CD1c-positive myeloid dendritic cell (primary cell): ENCODE measurements around the gene LTA.
"Not testable (repeated sequence)": the region's sequence is repeated elsewhere in the genome, so short reads cannot be mapped to it uniquely, and the experiment has no call there.

Source experiments
- DNase-seq: peaks from one replicate; pipeline ENCODE4 v3.0.0-alpha.2; 2016; ENCODE audit errors: extremely low spot score

LTA gene

DNA sequence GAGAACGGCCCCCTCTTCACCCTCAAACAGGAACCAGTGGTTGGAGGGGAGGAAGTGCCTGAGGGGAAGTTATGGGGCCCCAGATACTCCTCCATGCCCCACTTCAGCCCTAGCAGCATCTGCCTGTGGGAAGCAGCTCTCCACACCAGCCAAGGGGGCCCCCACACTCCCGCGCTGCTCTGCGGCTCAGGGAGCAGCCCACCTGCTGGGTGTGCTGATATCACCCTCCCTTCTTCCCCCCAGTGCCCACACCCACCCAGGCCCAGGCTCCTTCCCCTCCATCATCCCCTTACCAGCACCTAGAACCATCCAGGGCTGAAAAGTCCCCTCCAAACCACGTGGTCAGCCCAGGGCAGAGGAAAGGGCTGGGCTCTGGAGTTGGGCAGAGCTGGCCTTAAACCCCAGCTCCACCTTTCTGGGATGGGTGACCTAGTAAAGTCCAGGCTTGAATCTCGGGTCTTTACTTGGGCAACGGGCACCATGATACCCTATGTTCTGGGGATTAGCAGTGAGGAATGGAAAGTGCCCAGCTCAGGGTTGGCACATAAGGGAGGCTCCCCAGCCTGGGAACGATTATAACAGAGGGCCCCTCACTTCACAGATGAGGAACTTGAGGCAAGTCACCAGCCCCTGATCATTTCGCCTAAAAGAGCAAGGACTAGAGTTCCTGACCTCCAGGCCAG, 14.7 kb downstream of the LTA start:
- DNase-seq, result peak; percentile 81

- DNase-seq, result peak; percentile 24
Observed at GRCh38 chr6:31587791-31588777, 16.0 kb downstream of the LTA start.

DNA sequence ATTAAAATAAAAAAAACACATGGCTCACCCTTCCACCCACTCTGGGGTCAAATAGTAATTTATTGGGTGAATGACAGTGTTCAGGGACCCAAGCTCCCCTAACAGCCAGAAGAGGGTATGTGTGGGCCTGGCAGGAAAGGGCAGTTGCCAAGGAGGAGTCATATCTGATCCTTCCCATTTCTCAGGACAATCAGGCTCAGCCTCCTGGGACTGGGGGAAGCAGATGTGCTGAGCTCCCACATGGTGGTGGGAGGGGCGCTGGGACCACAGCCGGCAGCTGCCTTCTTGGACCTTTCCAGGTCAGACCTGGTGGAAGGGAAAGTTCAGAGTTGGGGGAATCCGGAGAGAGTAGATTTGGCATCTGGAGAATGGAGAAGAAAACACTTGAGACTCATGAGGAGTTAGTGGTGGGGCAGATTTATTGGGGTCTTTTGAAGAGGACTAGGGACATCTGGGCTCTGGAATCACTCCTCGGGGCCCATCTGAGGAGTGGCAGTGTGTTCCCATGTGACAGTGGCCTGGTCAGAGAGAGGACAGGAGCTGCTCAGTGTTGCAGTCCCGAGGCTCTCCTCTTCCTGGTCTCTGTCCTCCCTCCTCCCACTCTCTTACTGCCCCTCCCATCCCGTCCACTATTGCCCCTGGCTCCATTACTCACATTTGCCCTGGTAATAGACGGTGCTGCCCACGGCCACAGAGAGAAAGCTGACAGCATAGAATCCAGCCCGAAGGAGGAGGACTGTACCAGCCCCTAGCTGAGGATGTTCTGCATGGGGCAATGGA, 17.0 kb downstream of the LTA start:
- DNase-seq, result peak; percentile 62

- not testable (repeated sequence) for DNase-seq
Observed at GRCh38 chr6:31590691-31591090, 18.6 kb downstream of the LTA start.

DNA sequence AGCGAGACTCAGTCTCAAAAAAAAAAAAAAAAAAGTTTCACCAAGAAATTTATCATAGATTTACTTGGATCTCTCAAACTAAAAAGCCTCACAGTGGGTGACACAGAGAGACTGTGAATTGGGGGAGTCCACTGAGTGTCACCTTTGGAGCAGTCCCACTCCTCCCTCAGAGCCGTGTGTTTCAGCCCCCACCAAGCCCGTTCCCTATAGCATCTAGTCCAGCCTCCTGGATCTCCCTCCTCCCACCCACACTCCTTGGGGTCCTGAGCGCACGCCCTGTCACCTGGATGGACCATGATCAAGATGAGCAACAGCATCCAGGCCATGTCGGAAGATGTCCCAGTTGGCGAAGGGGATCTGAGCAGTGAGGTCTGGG, 20.3 kb downstream of the LTA start:
- DNase-seq, result no peak

DNA sequence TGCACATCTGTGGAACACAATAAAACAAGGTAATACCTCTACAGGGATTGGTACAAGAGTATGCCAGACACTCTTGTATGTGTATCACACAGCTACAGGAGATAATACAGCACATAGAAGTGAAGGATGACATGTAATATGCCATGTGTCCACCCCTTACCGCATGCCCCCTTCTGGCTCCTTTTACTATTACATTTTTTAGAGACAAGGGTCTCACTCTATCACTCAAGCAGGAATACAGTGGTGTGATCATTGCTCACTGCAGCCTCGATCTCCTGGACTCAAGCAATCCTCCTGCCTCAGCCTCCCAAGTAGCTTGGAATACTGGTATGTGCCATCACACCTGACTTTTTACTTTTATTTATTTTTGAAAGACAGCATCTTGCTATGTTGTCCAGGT, 24.9 kb downstream of the LTA start:
- DNase-seq, result peak; percentile 68

DNA sequence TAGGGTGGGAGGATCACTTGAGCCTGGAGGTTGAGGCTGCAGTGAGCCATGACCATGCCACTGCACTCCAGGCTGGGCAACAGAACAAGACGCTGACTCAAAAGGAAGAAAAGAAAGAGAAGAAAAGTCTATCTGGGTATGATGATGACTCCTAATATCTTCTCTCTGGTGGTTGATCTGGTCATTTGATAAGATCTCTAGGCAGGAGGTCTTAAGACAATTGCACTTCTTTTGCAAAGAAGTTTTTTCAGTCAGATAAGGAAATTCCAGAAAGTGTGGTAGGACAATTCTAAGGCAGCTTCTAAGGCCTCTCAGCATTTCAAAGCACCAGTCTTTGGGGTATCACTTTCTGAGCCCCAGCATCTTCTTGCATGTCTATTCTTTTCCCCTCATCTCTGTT, 35.2 kb downstream of the LTA start:
- no peak for DNase-seq

GRCh38 chr6:31609519-31610406, 37.7 kb downstream of the LTA start:
- no peak for DNase-seq

DNA sequence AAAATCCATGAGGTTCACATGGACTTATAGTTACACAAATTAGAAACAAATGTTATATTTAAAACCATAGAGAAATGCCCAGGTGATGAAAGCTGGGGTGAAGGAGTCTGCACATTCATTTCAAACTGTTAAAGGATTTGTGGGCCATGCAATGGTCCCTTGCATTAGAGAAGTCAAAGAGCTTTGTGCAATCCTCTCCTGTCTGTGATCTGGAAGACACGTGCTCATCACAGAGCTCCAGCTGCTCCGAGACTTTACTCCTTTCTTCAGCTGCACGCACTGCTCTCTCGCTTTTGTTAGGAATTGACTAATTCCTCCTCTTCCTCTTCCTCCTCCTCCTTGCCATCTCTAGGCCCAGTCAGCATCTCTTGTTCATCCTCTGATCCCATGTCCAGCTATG, 38.9 kb downstream of the LTA start:
- DNase-seq, result no peak

- peak; percentile 76 for DNase-seq
Observed at GRCh38 chr6:31614075-31614619, 42.1 kb downstream of the LTA start.

DNA sequence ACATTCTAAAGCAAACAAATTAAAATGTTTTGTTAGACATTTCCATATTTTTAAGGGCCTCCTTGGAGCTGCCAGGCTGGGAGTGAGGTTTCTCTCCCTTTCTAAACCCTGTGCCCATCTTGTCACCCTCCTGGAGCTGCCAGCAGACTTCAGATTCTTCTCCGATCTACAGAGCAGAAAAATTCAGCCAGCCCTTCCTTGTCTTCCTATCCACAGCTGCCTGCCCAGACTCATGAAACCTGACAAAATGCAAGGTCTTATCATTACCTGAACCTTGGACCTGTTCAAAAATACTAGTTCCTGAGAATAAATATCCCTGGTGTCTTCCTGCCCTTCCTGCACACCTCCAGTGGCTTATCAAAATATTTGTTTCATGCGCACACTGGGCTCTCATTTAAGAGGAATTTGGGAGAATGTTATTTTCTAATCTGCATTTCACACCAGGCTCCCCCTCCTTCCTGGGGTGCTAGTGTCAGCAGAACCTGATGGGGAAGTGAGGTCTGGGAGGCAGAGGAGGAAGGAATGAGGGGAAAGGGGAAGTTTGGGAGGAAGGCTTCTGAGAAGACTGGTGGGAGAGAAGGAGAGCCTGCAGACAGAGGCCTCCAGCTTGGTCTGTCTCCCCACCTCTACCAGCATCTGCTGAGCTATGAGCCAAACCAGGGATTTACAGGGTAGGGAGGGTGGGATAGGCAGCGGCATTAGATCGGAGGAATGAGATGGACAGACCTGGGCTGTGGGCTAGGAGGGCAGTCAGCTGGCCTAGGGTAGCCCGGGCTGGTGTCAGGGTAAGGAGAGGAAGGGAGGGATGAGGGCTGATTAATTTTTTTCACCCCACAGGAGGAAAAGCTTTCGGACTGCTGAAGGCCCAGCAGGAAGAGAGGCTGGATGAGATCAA, 42.8 kb downstream of the LTA start, which contains the start of gene AIF1:
Gene AIF1 (plus strand): TSS at position 551 of the 895 bp plus-strand sequence. CDS start 96 bp downstream, at position 647.
- peak; percentile 78 for DNase-seq

DNA sequence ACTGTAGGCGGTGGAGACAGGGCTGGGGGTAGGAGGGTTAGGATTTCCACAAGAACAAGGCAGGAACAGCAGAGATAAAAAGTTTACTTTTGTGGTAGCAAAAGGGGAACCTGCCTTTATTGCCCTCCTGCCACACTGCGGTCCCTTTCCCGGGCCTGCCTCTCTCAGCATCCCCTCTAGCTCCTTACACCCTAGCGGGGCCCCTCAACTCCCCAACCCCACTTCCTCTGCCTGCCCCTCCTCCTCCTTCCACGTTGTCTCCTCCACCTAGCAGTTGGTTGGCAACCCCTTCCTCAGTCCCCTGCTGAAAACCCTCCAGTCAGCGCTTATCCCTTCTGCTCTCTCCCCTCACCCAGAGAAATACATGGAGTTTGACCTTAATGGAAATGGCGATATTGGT, 43.7 kb downstream of the LTA start:
- DNase-seq, result peak; percentile 34

- no peak for DNase-seq
Observed at GRCh38 chr6:31617010-31617409, 44.9 kb downstream of the LTA start.

- DNase-seq, result peak; percentile 99
Observed at GRCh38 chr6:31619805-31620585, 47.9 kb downstream of the LTA start.

DNA sequence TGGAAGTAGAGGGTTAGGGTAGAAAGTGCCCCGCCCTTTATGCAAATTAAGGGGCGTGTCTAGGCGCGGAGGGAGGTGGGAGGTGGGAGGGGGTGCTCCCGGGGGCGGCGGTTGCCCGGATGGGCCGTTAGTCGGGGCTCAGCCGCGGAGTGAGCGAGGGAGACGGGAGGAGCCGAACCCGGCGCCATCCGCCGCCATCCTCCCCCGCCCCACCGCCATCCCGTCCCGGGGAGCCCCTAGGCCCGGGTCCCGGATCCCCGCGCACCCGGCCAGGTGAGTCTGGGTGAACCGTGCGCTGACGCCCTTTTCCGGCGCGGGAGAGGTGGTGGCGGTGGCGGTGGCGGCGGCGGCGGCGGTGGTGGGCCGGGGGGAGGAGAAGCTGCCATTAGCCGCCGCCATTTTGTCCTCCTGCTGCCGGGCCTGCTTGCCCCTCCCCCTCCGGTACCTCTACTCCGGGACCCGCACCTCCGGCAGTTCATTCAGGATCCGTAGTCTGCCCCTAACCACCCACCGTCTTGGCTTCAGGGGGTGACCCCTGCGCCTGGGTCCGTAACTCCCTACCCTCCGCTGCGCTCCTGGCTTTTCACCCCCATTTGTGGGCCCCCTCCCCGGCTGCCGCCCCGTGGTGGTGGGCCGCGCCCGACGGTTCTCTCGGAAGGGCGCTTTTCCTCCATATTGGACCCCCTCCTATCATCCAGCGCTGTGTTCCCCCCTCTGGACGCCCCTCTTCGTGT, 48.7 kb downstream of the LTA start, which contains the start of gene PRRC2A:
Gene PRRC2A (plus strand): TSS at position 130 of the 734 bp plus-strand sequence. CDS start 2,075 bp downstream, outside the sequence.
- DNase-seq, result no peak

- no peak for DNase-seq
Observed at GRCh38 chr6:31621320-31621939, 49.3 kb downstream of the LTA start.

GRCh38 chr6:31621991-31622390, 49.9 kb downstream of the LTA start:
- no peak for DNase-seq

DNA sequence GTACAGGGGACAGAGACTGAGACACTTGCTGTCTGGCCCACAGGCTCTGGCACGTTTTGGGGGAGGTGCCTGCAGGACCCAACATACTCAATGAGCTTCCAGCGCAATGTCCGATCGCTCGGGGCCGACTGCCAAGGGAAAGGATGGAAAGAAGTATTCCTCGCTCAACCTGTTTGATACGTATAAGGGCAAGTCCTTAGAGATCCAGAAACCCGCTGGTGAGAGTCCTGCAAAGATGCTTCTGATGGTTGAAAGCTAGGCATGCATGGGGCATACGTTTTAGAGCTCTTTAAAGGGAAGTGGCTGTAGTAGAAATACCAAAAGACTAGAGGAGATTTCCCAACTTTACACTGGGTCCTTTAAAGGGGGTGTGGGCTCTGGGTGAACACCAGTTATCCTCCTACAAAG, 50.6 kb downstream of the LTA start:
- DNase-seq, result peak; percentile 53
